Erythroblast (primary cell): ENCODE results near the gene PRAMEF15.
"Not testable (repeated sequence)": the region's sequence is repeated elsewhere in the genome, so short reads cannot be mapped to it uniquely, and the experiment has no call there.

ENCODE experiments used
- GATA1 ChIP-seq: IDR thresholded peaks from 2 replicates; pipeline ENCODE4 v1.6.1; 2011; ENCODE audit warnings: low read depth, mild to moderate bottlenecking, control low read depth, low read length, moderate library complexity
- POLR2A ChIP-seq: IDR thresholded peaks from 2 replicates; pipeline ENCODE4 v1.6.1; 2011; ENCODE audit warnings: mild to moderate bottlenecking, low read length

- not testable (repeated sequence) for TF ChIP-seq POLR2A, GATA1
Measured at GRCh38 chr1:13362364-13362763, 47.0 kb downstream of the PRAMEF15 start.
